ENCODE results near the gene SGSM2. TPM values are rescaled to one million over a fixed set of nuclear protein-coding genes. Genes with fewer than 3 reads are reported as not detected.
A peak's percentile ranks its signal among the peaks of the same experiment; 100 is the strongest.

SGSM2 gene
- total and polyA plus RNA-seq, 2 of the 13 experiments (the other 11 are each of a cell fraction or from before 2014, with no cell fraction given), result 30.4 to 51.3 TPM

DNA sequence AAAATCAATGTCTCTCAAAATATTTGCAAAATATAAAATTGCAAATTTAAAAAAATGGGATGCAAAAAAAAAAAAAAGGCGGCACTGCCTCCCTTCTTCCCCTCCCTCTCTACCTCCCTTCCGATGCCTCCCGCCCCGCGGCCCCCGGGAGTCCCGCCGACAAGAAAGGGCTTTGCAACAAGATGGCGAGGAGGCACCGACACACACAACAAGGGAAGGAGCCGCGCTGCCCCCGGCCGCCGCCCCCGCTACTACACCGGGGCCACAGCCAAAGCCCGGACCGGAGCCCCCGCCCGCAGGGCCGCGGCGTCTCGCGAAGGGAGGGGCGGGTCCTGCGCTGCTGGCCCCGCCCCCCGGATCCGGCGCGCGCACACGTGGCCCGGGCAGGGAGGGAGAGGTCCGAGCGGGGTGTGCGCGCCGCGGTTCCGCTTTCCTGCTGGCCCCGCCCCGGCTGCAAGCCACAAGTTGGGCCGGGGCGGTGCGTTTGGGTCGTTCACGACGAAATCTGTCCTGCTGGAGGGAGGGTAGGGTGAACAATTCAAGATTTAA is 63.6 kb downstream of the SGSM2 start, which contains the start of gene MNT (continued):
- TF ChIP-seq SIX4 (CRISPR knock-in tag; IDR thresholded peaks at IDR 0.05), result peak; percentile 26; the same call in 1 of the 2 replicates
- TF ChIP-seq, protein P1, sequence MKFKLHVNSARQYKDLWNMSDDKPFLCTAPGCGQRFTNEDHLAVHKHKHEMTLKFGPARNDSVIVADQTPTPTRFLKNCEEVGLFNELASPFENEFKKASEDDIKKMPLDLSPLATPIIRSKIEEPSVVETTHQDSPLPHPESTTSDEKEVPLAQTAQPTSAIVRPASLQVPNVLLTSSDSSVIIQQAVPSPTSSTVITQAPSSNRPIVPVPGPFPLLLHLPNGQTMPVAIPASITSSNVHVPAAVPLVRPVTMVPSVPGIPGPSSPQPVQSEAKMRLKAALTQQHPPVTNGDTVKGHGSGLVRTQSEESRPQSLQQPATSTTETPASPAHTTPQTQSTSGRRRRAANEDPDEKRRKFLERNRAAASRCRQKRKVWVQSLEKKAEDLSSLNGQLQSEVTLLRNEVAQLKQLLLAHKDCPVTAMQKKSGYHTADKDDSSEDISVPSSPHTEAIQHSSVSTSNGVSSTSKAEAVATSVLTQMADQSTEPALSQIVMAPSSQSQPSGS (CRISPR knock-in tag; IDR thresholded peaks at IDR 0.05), result 0 out of 2 replicates have a peak, but pooled peaks have one; percentile 24
- peak; percentile 58 for TF ChIP-seq HDAC1 (CRISPR knock-in tag; IDR thresholded peaks at IDR 0.05)
- TF ChIP-seq, protein P2, sequence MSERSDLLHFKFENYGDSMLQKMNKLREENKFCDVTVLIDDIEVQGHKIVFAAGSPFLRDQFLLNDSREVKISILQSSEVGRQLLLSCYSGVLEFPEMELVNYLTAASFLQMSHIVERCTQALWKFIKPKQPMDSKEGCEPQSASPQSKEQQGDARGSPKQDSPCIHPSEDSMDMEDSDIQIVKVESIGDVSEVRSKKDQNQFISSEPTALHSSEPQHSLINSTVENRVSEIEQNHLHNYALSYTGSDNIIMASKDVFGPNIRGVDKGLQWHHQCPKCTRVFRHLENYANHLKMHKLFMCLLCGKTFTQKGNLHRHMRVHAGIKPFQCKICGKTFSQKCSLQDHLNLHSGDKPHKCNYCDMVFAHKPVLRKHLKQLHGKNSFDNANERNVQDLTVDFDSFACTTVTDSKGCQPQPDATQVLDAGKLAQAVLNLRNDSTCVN (CRISPR knock-in tag; IDR thresholded peaks at IDR 0.05; ENCODE audit: borderline replicate concordance), result no peak
- TF ChIP-seq, protein P3, sequence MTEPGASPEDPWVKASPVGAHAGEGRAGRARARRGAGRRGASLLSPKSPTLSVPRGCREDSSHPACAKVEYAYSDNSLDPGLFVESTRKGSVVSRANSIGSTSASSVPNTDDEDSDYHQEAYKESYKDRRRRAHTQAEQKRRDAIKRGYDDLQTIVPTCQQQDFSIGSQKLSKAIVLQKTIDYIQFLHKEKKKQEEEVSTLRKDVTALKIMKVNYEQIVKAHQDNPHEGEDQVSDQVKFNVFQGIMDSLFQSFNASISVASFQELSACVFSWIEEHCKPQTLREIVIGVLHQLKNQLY (CRISPR knock-in tag; IDR thresholded peaks at IDR 0.05), result 0 out of 2 replicates have a peak, but pooled peaks have one; percentile 42
- TF ChIP-seq ZNF558 (CRISPR knock-in tag; IDR thresholded peaks at IDR 0.05; ENCODE audit: borderline replicate concordance), result no peak
- TF ChIP-seq, protein P4, sequence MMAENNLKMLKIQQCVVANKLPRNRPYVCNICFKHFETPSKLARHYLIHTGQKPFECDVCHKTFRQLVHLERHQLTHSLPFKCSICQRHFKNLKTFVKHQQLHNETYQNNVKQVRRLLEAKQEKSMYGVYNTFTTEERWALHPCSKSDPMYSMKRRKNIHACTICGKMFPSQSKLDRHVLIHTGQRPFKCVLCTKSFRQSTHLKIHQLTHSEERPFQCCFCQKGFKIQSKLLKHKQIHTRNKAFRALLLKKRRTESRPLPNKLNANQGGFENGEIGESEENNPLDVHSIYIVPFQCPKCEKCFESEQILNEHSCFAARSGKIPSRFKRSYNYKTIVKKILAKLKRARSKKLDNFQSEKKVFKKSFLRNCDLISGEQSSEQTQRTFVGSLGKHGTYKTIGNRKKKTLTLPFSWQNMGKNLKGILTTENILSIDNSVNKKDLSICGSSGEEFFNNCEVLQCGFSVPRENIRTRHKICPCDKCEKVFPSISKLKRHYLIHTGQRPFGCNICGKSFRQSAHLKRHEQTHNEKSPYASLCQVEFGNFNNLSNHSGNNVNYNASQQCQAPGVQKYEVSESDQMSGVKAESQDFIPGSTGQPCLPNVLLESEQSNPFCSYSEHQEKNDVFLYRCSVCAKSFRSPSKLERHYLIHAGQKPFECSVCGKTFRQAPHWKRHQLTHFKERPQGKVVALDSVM (CRISPR knock-in tag; IDR thresholded peaks at IDR 0.05), result 0 out of 2 replicates have a peak, but pooled peaks have one; percentile 4
- TF ChIP-seq, protein P5, sequence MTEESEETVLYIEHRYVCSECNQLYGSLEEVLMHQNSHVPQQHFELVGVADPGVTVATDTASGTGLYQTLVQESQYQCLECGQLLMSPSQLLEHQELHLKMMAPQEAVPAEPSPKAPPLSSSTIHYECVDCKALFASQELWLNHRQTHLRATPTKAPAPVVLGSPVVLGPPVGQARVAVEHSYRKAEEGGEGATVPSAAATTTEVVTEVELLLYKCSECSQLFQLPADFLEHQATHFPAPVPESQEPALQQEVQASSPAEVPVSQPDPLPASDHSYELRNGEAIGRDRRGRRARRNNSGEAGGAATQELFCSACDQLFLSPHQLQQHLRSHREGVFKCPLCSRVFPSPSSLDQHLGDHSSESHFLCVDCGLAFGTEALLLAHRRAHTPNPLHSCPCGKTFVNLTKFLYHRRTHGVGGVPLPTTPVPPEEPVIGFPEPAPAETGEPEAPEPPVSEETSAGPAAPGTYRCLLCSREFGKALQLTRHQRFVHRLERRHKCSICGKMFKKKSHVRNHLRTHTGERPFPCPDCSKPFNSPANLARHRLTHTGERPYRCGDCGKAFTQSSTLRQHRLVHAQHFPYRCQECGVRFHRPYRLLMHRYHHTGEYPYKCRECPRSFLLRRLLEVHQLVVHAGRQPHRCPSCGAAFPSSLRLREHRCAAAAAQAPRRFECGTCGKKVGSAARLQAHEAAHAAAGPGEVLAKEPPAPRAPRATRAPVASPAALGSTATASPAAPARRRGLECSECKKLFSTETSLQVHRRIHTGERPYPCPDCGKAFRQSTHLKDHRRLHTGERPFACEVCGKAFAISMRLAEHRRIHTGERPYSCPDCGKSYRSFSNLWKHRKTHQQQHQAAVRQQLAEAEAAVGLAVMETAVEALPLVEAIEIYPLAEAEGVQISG (CRISPR knock-in tag; IDR thresholded peaks at IDR 0.05), result peak; percentile 11; the same call in 1 of the 2 replicates
- TF ChIP-seq RFXANK (CRISPR knock-in tag; IDR thresholded peaks at IDR 0.05), result 0 out of 2 replicates have a peak, but pooled peaks have one; percentile 2
- no peak for TF ChIP-seq RAD51 (IDR thresholded peaks at IDR 0.05; ENCODE audit: borderline replicate concordance)
- 0 out of 2 replicates have a peak, but pooled peaks have one; percentile 20 for TF ChIP-seq TOPORS (CRISPR knock-in tag; IDR thresholded peaks at IDR 0.05)
- peak; percentile 32; the same call in 1 of the 2 replicates for TF ChIP-seq NCOR1 (IDR thresholded peaks at IDR 0.05; ENCODE audit: borderline replicate concordance, low read length)
- TF ChIP-seq HOXA3 (CRISPR knock-in tag; IDR thresholded peaks at IDR 0.05), result peak; percentile 58; the same call in 1 of the 2 replicates
- TF ChIP-seq KAT8 (CRISPR knock-in tag; IDR thresholded peaks at IDR 0.05), result peak; percentile 18; the same call in 1 of the 2 replicates
- no peak for TF ChIP-seq ZNF589 (CRISPR knock-in tag; conservative IDR thresholded peaks at IDR 0.05)

Measured in HepG2 (cell line).